GM21390 (cell line): Measurements from ENCODE around the gene METTL17.
"Not testable (repeated sequence)": the region's sequence is repeated elsewhere in the genome, so short reads cannot be mapped to it uniquely, and the experiment has no call there.

Experiments
- ATAC-seq: cut with Tn5 transposase; IDR thresholded peaks from one replicate; pipeline ENCODE4 v1.9.1; 2021; ENCODE audit not compliant: unreplicated experiment

The METTL17 gene

GRCh38 chr14:20996521-20996920 lies 6.7 kb downstream of the METTL17 start:
- no peak for ATAC-seq

GRCh38 chr14:20997115-20997514 lies 7.3 kb downstream of the METTL17 start:
- ATAC-seq = no peak

- ATAC-seq = no peak
These were observed 7.8 kb downstream of the METTL17 start for GRCh38 chr14:20997564-20997963.

- ATAC-seq = no peak
These were observed 8.4 kb downstream of the METTL17 start for GRCh38 chr14:20998139-20998538.

- ATAC-seq = no peak
These were observed 9.0 kb downstream of the METTL17 start, which contains the start of gene SLC39A2 for GRCh38 chr14:20998674-20999366. TSS of gene SLC39A2 (plus strand) at chr14:20999293. CDS start at chr14:20999447, 154 bp downstream.

- ATAC-seq = no peak
These were observed 9.8 kb downstream of the METTL17 start for GRCh38 chr14:20999591-20999990.

- no peak for ATAC-seq
These were observed 11.4 kb downstream of the METTL17 start for GRCh38 chr14:21001218-21001617.

- ATAC-seq = no peak
These were observed 14.1 kb downstream of the METTL17 start for GRCh38 chr14:21003788-21004346.

- ATAC-seq = not testable (repeated sequence)
These were observed 19.9 kb downstream of the METTL17 start for GRCh38 chr14:21009721-21010120.

GRCh38 chr14:21011136-21011535 lies 21.4 kb downstream of the METTL17 start:
- ATAC-seq = no peak

GRCh38 chr14:21014761-21015190 lies 25.0 kb downstream of the METTL17 start:
- ATAC-seq = no peak

- no peak for ATAC-seq
These were observed 25.5 kb downstream of the METTL17 start for GRCh38 chr14:21015312-21015711.

GRCh38 chr14:21016413-21017190 lies 26.8 kb downstream of the METTL17 start:
- ATAC-seq = no peak

- no peak for ATAC-seq
These were observed 27.9 kb downstream of the METTL17 start for GRCh38 chr14:21017528-21018245.

GRCh38 chr14:21018286-21018685 lies 28.5 kb downstream of the METTL17 start:
- no peak for ATAC-seq

GRCh38 chr14:21018781-21019180 lies 29.0 kb downstream of the METTL17 start:
- ATAC-seq = no peak

- no peak for ATAC-seq
These were observed 29.6 kb downstream of the METTL17 start for GRCh38 chr14:21019366-21019765.

- no peak for ATAC-seq
These were observed 31.3 kb downstream of the METTL17 start for GRCh38 chr14:21020977-21021545.

- no peak for ATAC-seq
These were observed 32.9 kb downstream of the METTL17 start for GRCh38 chr14:21022686-21023085.

GRCh38 chr14:21023174-21023573 lies 33.4 kb downstream of the METTL17 start:
- ATAC-seq = no peak
